IMR-90 (cell line): ENCODE results near the gene GNG2. TPM values are rescaled to one million over a fixed set of nuclear protein-coding genes. Genes with fewer than 3 reads are reported as not detected.
A peak's percentile ranks its signal among the peaks of the same experiment; 100 is the strongest.

Experiments
- ATAC-seq: fragments of 200-7000 bp; cut with Tn5 transposase; 2 replicates; pipeline ENCODE4 v1.9.1; 2020; ENCODE audit warnings: low read depth, mild to moderate bottlenecking, moderate library complexity
- BruUV-seq: library from RNA; stranded (reverse); fragments of 400-500 nt; replicated peaks from 2 replicates; lab custom pipeline; 2021; lab: Mats Ljungman, UMichigan
- CTCF ChIA-PET: fragments of 300-600 bp; formaldehyde crosslinking; extraction: SDS; loops from one replicate; lab custom pipeline; 2021; ENCODE audit warnings: antibody characterized with exemption; lab: Yijun Ruan, JAX
- POLR2A ChIA-PET: fragments of 300-600 bp; sonication (Branson Sonifier 250); formaldehyde crosslinking; loops from one replicate; lab custom pipeline; 2022; ENCODE audit warnings: antibody characterized with exemption; ENCODE audit not compliant: unreplicated experiment; lab: Charles Lee
- DNase-seq: peaks from one replicate; pipeline ENCODE4 v3.0.0; 2013
- H2AFZ ChIP-seq: replicated peaks from 2 replicates; pipeline ENCODE3; 2013; ENCODE audit warnings: low read length, mild to moderate bottlenecking; ENCODE audit not compliant: poor library complexity
- H2AK5ac ChIP-seq: 2 replicates; pipeline ENCODE4 v1.6.1; 2013; ENCODE audit warnings: low read depth, low read length, inconsistent platforms
- H2AK9ac ChIP-seq: replicated peaks from 2 replicates; pipeline ENCODE3; 2013; ENCODE audit warnings: mild to moderate bottlenecking, low read depth, low read length, moderate library complexity; ENCODE audit not compliant: poor library complexity
- H2BK120ac ChIP-seq: 2 replicates; pipeline ENCODE4 v1.6.1; 2013; ENCODE audit warnings: low read depth, low read length, inconsistent platforms
- H2BK15ac ChIP-seq: 3 replicates; pipeline ENCODE4 v1.6.1; 2013; ENCODE audit warnings: low read depth, low read length, inconsistent platforms
- H2BK20ac ChIP-seq: 2 replicates; pipeline ENCODE4 v1.6.1; 2013; ENCODE audit warnings: low read depth, mild to moderate bottlenecking, inconsistent platforms, low read length, moderate library complexity
- H2BK5ac ChIP-seq: 2 replicates; pipeline ENCODE4 v1.6.1; 2013; ENCODE audit warnings: mild to moderate bottlenecking, low read depth, low read length, inconsistent platforms; ENCODE audit not compliant: poor library complexity, severe bottlenecking
- H3K14ac ChIP-seq: replicated peaks from 2 replicates; pipeline ENCODE4 v1.6.1; 2013; ENCODE audit warnings: low read depth, low read length, inconsistent platforms
- H3K18ac ChIP-seq: 2 replicates; pipeline ENCODE4 v1.6.1; 2013; ENCODE audit warnings: low read depth, low read length, control low read depth
- H3K23ac ChIP-seq: 2 replicates; pipeline ENCODE4 v1.6.1; 2013; ENCODE audit warnings: low read depth, low read length, inconsistent platforms
- H3K27ac ChIP-seq: 2 replicates; pipeline ENCODE4 v1.5.1; 2013; ENCODE audit warnings: mild to moderate bottlenecking, control low read depth, low read length; ENCODE audit not compliant: insufficient read depth
- H3K27me3 ChIP-seq: 2 replicates; pipeline ENCODE4 v1.6.1; 2013; ENCODE audit warnings: low read length; ENCODE audit not compliant: control insufficient read depth, insufficient read depth
- H3K36me3 ChIP-seq: 2 replicates; pipeline ENCODE4 v1.6.1; 2013; ENCODE audit warnings: low read length, mixed read lengths; ENCODE audit not compliant: control insufficient read depth, insufficient read depth
- H3K4ac ChIP-seq: 2 replicates; pipeline ENCODE4 v1.6.1; 2013; ENCODE audit warnings: low read depth, low read length, inconsistent platforms
- H3K4me1 ChIP-seq: 2 replicates; pipeline ENCODE4 v1.6.1; 2013; ENCODE audit warnings: low read length, mixed read lengths; ENCODE audit not compliant: control insufficient read depth, insufficient read depth
- H3K4me2 ChIP-seq: 2 replicates; pipeline ENCODE4 v1.6.1; 2013; ENCODE audit warnings: low read depth, mild to moderate bottlenecking, control low read depth, low read length, moderate library complexity
- H3K4me3 ChIP-seq: 2 replicates; pipeline ENCODE4 v1.5.1; 2013; ENCODE audit warnings: low read depth, mild to moderate bottlenecking, control low read depth, low read length, moderate library complexity; ENCODE audit not compliant: insufficient read depth
- H3K56ac ChIP-seq: 2 replicates; pipeline ENCODE4 v1.6.1; 2013; ENCODE audit warnings: low read length, inconsistent platforms; ENCODE audit not compliant: insufficient read depth; ENCODE audit errors: extremely low read depth
- H3K79me1 ChIP-seq, 2 experiments: 2 replicates each; pipeline ENCODE4 v1.6.1; 2013; ENCODE audit warnings: low read length in 2 of 2, inconsistent platforms in 1 of 2, low read depth in 1 of 2
- H3K9ac ChIP-seq: 2 replicates; pipeline ENCODE4 v1.6.1; 2013; ENCODE audit warnings: low read depth, low read length, control low read depth
- H3K9me1 ChIP-seq: 2 replicates; pipeline ENCODE4 v1.6.1; 2013; ENCODE audit warnings: low read length, inconsistent platforms; ENCODE audit not compliant: insufficient read depth
- H3K9me3 ChIP-seq: 2 replicates; pipeline ENCODE4 v1.6.1; 2013; ENCODE audit warnings: low read length; ENCODE audit not compliant: control insufficient read depth, insufficient read depth
- H4K20me1 ChIP-seq: 2 replicates; pipeline ENCODE4 v1.6.1; 2013; ENCODE audit warnings: low read length, inconsistent platforms; ENCODE audit not compliant: insufficient read depth
- H4K5ac ChIP-seq: 2 replicates; pipeline ENCODE4 v1.6.1; 2013; ENCODE audit warnings: mild to moderate bottlenecking, low read depth, low read length, control low read depth
- H4K8ac ChIP-seq, 2 experiments: 2 replicates each; pipeline ENCODE4 v1.6.1; 2013; ENCODE audit warnings: low read depth in 2 of 2, low read length in 2 of 2, control low read depth in 1 of 2, inconsistent platforms in 1 of 2
- H4K91ac ChIP-seq: 2 replicates; pipeline ENCODE4 v1.6.1; 2013; ENCODE audit warnings: low read depth, low read length, inconsistent platforms; ENCODE audit not compliant: insufficient read depth
- BHLHE40 ChIP-seq: fragments of 150-350 bp; IDR thresholded peaks from 2 replicates; pipeline ENCODE4 v1.6.1; 2016; ENCODE audit warnings: mild to moderate bottlenecking, low read depth, low read length
- NFE2L2 ChIP-seq: fragments of 150-350 bp; IDR thresholded peaks from 2 replicates; pipeline ENCODE4 v1.6.1; 2016; ENCODE audit warnings: low read depth, mild to moderate bottlenecking, low read length
- RAD21 ChIP-seq: IDR thresholded peaks from 2 replicates; pipeline ENCODE4 v1.6.1; 2012; ENCODE audit warnings: low read length, improper control_type of control experiment
- SMC3 ChIP-seq: fragments of 150-350 bp; IDR thresholded peaks from 2 replicates; pipeline ENCODE4 v1.6.1; 2016; ENCODE audit warnings: low read depth, mild to moderate bottlenecking, antibody characterized with exemption, low read length, moderate library complexity
- WGBS, 2 experiments: methylation state at CpG; one replicate each; pipeline versions ENCODE4 v1.1.5 to v1.1.7; 2013; ENCODE audit warnings: missing lambda C conversion rate in 2 of 2; ENCODE audit not compliant: insufficient read length in 1 of 2; ENCODE audit errors: extremely low coverage in 2 of 2; 5-methylcytosine and 5-hydroxymethylcytosine counted together
- dilution Hi-C: fragments of 300-500 bp; cut with HindIII; formaldehyde crosslinking; loops from one replicate; pipeline ENCODE4 v1.14.3; 2018; ENCODE audit warnings: low sequenced_read_pairs; ENCODE audit not compliant: unreplicated experiment
- in situ Hi-C: fragments of 300-500 bp; cut with MboI; formaldehyde crosslinking; loops from 3 replicates; pipeline ENCODE4 v1.14.3; 2019; ENCODE audit warnings: low sequenced_read_pairs, inconsistent platforms, mixed read lengths
- intact Hi-C: fragments of 100-400 bp; cut with micrococcal nuclease; formaldehyde crosslinking; loops from 2 replicates; pipeline ENCODE4 v1.10.0; 2022
- polyA plus RNA-seq, 3 experiments: library from polyadenylated mRNA; depleted of rRNA; stranded (reverse); fragments of >200 nt; gene quantifications; 2 replicates each; pipeline ENCODE4 v1.2.3, GENCODE V29; 2012; ENCODE audit warnings: low replicate concordance in 1 of 3
- total RNA-seq: library from RNA; depleted of rRNA; stranded (reverse); fragments of >200 nt; gene quantifications from 2 replicates; pipeline ENCODE4 v1.2.3, GENCODE V29; 2012
- TF ChIP-seq, protein P1 (sequence below): fragments of 150-350 bp; IDR thresholded peaks from 2 replicates; pipeline ENCODE4 v1.6.1; 2016; ENCODE audit warnings: low read depth, mild to moderate bottlenecking, low read length, moderate library complexity, borderline replicate concordance
- TF ChIP-seq, protein P2 (sequence below): fragments of 150-350 bp; IDR thresholded peaks from 2 replicates; pipeline ENCODE4 v1.6.1; 2017; ENCODE audit warnings: mild to moderate bottlenecking, antibody characterized with exemption, low read length, low read depth

GNG2 gene
- total and polyA plus RNA-seq, 2 of the 4 experiments (the other 2 are of a cell fraction), result 13.1 to 14.6 TPM

DNA sequence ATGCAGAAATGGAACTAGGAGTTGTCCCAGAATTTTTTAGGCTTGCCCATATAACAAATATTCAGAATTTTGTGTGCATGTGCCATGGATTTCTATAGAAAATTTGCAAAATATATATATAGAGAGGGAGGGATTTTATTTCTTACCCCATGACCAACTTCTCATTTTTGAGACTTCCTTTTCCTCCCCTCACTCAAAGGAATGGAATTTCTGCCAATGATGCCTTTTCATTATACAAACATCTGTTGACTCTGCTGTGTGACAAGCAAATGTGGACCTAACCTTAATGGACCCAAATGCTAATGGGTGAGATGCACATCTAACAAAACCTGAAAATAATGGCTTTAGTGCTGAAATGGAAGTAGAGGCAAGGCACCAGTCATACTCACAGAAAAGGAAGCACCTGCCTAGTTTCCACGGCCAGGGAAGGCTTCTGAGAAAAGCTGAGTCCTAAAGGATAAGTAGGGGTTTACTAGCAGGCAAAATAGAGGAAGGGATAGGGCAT is 3.6 kb upstream of the GNG2 start:
- no peak overlapping the region for H3K56ac ChIP-seq
- no TSS peak for BruUV-seq
- H3K18ac ChIP-seq, result no peak overlapping the region
- intact Hi-C loops (no loop called here), in situ Hi-C loops (no loop called here), dilution Hi-C loops (no loop called here)
- H2BK15ac ChIP-seq, result no peak overlapping the region; the same call in 2 of the 3 replicates
- 100% methylated on average over 1 of the region's 1 CpG; no CpG with 5 or more reads in 1 of the 2 experiments for WGBS, 2 experiments
- H3K36me3 ChIP-seq, result no peaks in the 10 kb centered on the region
- H2BK5ac ChIP-seq, result no peak overlapping the region
- 0 out of 2 replicates have a peak overlapping the region, but pooled peaks have one; percentile 7 for H3K14ac ChIP-seq
- TF ChIP-seq, protein P1, sequence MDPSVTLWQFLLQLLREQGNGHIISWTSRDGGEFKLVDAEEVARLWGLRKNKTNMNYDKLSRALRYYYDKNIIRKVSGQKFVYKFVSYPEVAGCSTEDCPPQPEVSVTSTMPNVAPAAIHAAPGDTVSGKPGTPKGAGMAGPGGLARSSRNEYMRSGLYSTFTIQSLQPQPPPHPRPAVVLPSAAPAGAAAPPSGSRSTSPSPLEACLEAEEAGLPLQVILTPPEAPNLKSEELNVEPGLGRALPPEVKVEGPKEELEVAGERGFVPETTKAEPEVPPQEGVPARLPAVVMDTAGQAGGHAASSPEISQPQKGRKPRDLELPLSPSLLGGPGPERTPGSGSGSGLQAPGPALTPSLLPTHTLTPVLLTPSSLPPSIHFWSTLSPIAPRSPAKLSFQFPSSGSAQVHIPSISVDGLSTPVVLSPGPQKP, result no peak
- TF ChIP-seq BHLHE40 (no peak), RAD21 (no peak), NFE2L2 (no peak), SMC3 (no peak)
- TF ChIP-seq, protein P2, sequence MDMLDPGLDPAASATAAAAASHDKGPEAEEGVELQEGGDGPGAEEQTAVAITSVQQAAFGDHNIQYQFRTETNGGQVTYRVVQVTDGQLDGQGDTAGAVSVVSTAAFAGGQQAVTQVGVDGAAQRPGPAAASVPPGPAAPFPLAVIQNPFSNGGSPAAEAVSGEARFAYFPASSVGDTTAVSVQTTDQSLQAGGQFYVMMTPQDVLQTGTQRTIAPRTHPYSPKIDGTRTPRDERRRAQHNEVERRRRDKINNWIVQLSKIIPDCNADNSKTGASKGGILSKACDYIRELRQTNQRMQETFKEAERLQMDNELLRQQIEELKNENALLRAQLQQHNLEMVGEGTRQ, result no peak
- H2AK5ac ChIP-seq, result peak overlapping the region; percentile 1; the same call in 1 of the 2 replicates
- H3K27ac ChIP-seq, result no peak overlapping the region
- H4K20me1 ChIP-seq, result no peaks in the 10 kb centered on the region
- DNase-seq (no peak), ATAC-seq (no peak)
- no peak overlapping the region for H4K91ac ChIP-seq
- H3K27me3 ChIP-seq, result no peaks in the 10 kb centered on the region
- no peak overlapping the region for H4K8ac ChIP-seq
- no peak overlapping the region for H2AK9ac ChIP-seq
- peaks cover 28% of the 10 kb centered on the region for H3K4me1 ChIP-seq
- H2BK120ac ChIP-seq, result no peak overlapping the region
- H2BK20ac ChIP-seq, result 0 out of 2 replicates have a peak overlapping the region, but pooled peaks have one; percentile 17
- no peak overlapping the region for H3K4ac ChIP-seq
- no peak overlapping the region for H3K4me2 ChIP-seq
- H3K9me3 ChIP-seq, result no peaks in the 10 kb centered on the region; the same call in 1 of the 2 replicates
- peaks cover 12% of the 10 kb centered on the region for H3K9me1 ChIP-seq
- H3K79me1 ChIP-seq, result peaks cover 0 to 8% of the 10 kb centered on the region in 2 experiments; a peak in 2 of 4 replicates
- CTCF ChIA-PET, result no interaction called here
- H3K4me3 ChIP-seq, result no peak overlapping the region
- no peak overlapping the region for H3K23ac ChIP-seq
- POLR2A ChIA-PET, result no interaction called here
- H4K5ac ChIP-seq, result no peak overlapping the region
- H3K9ac ChIP-seq, result no peak overlapping the region
- no peak overlapping the region for H2AFZ ChIP-seq
